H1 (cell line): Measurements from ENCODE around the gene SLC38A10. TPM values are rescaled to one million over a fixed set of nuclear protein-coding genes. Genes with fewer than 3 reads are reported as not detected.

Experiments
- CHD2 ChIP-seq: IDR thresholded peaks from 2 replicates; pipeline ENCODE4 v1.6.1; 2012; ENCODE audit warnings: low read length, improper control_type of control experiment
- E2F6 ChIP-seq: IDR thresholded peaks from 2 replicates; pipeline ENCODE4 v1.6.1; 2012; ENCODE audit warnings: inconsistent platforms
- EGR1 ChIP-seq: IDR thresholded peaks from 2 replicates; pipeline ENCODE4 v1.6.1; 2011; ENCODE audit warnings: low read depth, low read length, borderline replicate concordance
- NANOG ChIP-seq: IDR thresholded peaks from 2 replicates; pipeline ENCODE4 v1.6.1; 2011; ENCODE audit warnings: low read length, low read depth, mild to moderate bottlenecking, inconsistent platforms; ENCODE audit not compliant: insufficient read depth, poor library complexity, severe bottlenecking
- RFX5 ChIP-seq: IDR thresholded peaks from 2 replicates; pipeline ENCODE4 v1.6.1; 2011; ENCODE audit warnings: low read depth, low read length, improper control_type of control experiment, borderline replicate concordance
- SIN3A ChIP-seq, 2 experiments: IDR thresholded peaks in 1 of 2; conservative IDR thresholded peaks in 1 of 2; 2 replicates each; pipeline ENCODE4 v1.6.1; 2011 to 2012; ENCODE audit warnings: low read length in 2 of 2, improper control_type of control experiment in 1 of 2, low read depth in 1 of 2, mild to moderate bottlenecking in 1 of 2
- polyA plus RNA-seq, 7 experiments: library from polyadenylated mRNA; depleted of rRNA in 3 of 7; stranded (reverse) in 5 of 7; unstranded in 2 of 7; fragments of >200 nt in 5 of 7; fragments of 200-250 nt in 2 of 7; gene quantifications; 1 replicate in 5 of 7; 2 replicates in 1 of 7; 4 replicates in 1 of 7; pipeline versions ENCODE4 v1.2.1 to v1.2.3, GENCODE V29; 2011 to 2013; ENCODE audit warnings: missing spikeins in 2 of 7, mixed read lengths in 2 of 7
- total RNA-seq: library from RNA; stranded (reverse); fragmentation: NEBNext Ultra II Directional; extraction: Animal tissue kit (Norgen Biotek cat#: 25700); gene quantifications from 2 replicates; pipeline ENCODE4 v1.2.1, GENCODE V29; 2021
- TF ChIP-seq, protein P1 (sequence below): fragments of 300-600 bp; sonication (generic); IDR thresholded peaks from 2 replicates; pipeline ENCODE4 v1.7.1; 2012; ENCODE audit warnings: low read length, moderate library complexity, mild to moderate bottlenecking, inconsistent platforms; ENCODE audit not compliant: insufficient replicate concordance

SLC38A10 gene
- total and polyA plus RNA-seq, 2 of the 8 experiments (the other 6 are each of a cell fraction or from before 2014, with no cell fraction given), result 26.4 to 41.0 TPM

DNA sequence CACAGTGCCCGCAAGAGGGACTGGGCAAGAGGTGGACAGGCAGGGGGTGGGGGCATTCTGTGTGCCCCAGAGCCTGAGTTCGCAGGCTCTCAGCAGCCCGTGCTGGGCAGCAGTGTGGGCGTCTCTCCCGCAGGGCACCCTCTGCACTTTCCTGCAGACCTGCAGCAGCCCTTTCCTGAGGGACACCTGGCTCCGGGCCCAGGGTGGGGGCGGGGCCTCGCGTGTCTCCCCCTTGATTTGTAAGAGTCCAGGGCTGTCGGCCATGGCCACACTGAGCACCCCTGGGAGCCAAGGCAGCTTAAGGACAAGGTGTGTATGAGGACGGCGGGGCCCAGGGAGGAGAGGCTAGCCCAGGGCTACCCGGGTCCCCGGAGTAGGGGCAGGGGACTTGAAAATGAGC, 33.4 kb upstream of the SLC38A10 start (continued):
- TF ChIP-seq E2F6, result no peak
- TF ChIP-seq RFX5, result no peak
- TF ChIP-seq CHD2, result no peak
- TF ChIP-seq NANOG, result no peak
- TF ChIP-seq SIN3A (conservative IDR thresholded peaks at IDR 0.05 in 1 of 2, IDR thresholded peaks at IDR 0.05 in 1 of 2; ENCODE audit: low read depth in 1 of 2, low read length in 2 of 2), result no peak
- TF ChIP-seq, protein P1, sequence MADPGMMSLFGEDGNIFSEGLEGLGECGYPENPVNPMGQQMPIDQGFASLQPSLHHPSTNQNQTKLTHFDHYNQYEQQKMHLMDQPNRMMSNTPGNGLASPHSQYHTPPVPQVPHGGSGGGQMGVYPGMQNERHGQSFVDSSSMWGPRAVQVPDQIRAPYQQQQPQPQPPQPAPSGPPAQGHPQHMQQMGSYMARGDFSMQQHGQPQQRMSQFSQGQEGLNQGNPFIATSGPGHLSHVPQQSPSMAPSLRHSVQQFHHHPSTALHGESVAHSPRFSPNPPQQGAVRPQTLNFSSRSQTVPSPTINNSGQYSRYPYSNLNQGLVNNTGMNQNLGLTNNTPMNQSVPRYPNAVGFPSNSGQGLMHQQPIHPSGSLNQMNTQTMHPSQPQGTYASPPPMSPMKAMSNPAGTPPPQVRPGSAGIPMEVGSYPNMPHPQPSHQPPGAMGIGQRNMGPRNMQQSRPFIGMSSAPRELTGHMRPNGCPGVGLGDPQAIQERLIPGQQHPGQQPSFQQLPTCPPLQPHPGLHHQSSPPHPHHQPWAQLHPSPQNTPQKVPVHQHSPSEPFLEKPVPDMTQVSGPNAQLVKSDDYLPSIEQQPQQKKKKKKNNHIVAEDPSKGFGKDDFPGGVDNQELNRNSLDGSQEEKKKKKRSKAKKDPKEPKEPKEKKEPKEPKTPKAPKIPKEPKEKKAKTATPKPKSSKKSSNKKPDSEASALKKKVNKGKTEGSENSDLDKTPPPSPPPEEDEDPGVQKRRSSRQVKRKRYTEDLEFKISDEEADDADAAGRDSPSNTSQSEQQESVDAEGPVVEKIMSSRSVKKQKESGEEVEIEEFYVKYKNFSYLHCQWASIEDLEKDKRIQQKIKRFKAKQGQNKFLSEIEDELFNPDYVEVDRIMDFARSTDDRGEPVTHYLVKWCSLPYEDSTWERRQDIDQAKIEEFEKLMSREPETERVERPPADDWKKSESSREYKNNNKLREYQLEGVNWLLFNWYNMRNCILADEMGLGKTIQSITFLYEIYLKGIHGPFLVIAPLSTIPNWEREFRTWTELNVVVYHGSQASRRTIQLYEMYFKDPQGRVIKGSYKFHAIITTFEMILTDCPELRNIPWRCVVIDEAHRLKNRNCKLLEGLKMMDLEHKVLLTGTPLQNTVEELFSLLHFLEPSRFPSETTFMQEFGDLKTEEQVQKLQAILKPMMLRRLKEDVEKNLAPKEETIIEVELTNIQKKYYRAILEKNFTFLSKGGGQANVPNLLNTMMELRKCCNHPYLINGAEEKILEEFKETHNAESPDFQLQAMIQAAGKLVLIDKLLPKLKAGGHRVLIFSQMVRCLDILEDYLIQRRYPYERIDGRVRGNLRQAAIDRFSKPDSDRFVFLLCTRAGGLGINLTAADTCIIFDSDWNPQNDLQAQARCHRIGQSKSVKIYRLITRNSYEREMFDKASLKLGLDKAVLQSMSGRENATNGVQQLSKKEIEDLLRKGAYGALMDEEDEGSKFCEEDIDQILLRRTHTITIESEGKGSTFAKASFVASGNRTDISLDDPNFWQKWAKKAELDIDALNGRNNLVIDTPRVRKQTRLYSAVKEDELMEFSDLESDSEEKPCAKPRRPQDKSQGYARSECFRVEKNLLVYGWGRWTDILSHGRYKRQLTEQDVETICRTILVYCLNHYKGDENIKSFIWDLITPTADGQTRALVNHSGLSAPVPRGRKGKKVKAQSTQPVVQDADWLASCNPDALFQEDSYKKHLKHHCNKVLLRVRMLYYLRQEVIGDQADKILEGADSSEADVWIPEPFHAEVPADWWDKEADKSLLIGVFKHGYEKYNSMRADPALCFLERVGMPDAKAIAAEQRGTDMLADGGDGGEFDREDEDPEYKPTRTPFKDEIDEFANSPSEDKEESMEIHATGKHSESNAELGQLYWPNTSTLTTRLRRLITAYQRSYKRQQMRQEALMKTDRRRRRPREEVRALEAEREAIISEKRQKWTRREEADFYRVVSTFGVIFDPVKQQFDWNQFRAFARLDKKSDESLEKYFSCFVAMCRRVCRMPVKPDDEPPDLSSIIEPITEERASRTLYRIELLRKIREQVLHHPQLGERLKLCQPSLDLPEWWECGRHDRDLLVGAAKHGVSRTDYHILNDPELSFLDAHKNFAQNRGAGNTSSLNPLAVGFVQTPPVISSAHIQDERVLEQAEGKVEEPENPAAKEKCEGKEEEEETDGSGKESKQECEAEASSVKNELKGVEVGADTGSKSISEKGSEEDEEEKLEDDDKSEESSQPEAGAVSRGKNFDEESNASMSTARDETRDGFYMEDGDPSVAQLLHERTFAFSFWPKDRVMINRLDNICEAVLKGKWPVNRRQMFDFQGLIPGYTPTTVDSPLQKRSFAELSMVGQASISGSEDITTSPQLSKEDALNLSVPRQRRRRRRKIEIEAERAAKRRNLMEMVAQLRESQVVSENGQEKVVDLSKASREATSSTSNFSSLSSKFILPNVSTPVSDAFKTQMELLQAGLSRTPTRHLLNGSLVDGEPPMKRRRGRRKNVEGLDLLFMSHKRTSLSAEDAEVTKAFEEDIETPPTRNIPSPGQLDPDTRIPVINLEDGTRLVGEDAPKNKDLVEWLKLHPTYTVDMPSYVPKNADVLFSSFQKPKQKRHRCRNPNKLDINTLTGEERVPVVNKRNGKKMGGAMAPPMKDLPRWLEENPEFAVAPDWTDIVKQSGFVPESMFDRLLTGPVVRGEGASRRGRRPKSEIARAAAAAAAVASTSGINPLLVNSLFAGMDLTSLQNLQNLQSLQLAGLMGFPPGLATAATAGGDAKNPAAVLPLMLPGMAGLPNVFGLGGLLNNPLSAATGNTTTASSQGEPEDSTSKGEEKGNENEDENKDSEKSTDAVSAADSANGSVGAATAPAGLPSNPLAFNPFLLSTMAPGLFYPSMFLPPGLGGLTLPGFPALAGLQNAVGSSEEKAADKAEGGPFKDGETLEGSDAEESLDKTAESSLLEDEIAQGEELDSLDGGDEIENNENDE, result no peak
- no peak for TF ChIP-seq EGR1
